Renal cortex interstitium (tissue), 11 donors: Measurements from ENCODE around the gene PCLAF. TPM values are rescaled to one million over a fixed set of nuclear protein-coding genes. Genes with fewer than 3 reads are reported as not detected.
"Not testable (repeated sequence)": the region's sequence is repeated elsewhere in the genome, so short reads cannot be mapped to it uniquely, and the experiment has no call there.

Experiments
- DNase-seq, 11 donors: peaks; one replicate each; pipeline ENCODE4 v3.0.0-alpha.2; 2013; ENCODE audit warnings: low read depth in 9 of 11, low spot score in 4 of 11; ENCODE audit errors: extremely low read depth in 1 of 11
- polyA plus RNA-seq, 3 donors: library from polyadenylated mRNA; unstranded; fragments of 120-200 nt; gene quantifications; one replicate each; pipeline ENCODE4 v1.2.1, GENCODE V29; 2013; ENCODE audit not compliant: insufficient read length in 3 of 3

The PCLAF gene
- polyA plus RNA-seq, 3 donors: 40.8 to 52.0 (median 45.9) TPM

DNA sequence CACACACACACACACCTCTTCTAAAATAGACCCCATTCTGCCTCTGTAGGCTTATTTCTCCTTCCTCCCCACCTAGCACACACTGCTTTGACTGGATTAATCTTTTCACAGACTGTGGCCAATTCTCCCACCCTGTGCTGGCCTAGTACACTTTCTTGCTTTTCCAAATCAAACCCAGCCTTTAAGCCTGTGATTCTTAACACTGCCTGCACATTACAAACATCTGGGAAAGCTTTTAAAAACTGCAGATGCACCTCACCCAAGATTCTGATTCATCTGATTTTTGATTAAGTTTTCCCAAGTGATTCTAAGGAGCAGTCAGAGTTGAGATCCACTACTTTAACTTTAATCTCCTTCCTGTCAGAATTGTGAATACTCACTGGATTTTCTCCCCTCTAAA lies 38.0 kb downstream of the PCLAF start:
- DNase-seq: no peak

DNA sequence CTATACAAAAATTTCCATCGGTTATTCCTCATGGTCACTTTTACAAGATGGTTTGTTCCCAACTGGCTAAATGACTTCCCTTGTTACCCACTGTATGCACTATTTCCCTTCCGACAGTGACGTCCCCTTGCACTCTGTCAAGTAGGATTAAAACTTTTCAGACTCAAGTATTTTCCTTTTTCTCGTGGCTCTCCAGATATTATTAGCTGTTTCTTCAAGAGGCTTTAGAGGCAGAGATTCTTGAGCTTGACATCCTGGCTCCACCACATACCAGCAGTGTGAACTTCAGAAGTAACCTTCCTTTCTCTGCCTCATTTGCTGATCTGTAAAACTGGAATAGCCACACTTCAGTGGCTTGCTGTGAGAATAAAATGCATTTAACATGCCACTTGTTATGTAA lies 39.3 kb downstream of the PCLAF start:
- no peak for DNase-seq

DNA sequence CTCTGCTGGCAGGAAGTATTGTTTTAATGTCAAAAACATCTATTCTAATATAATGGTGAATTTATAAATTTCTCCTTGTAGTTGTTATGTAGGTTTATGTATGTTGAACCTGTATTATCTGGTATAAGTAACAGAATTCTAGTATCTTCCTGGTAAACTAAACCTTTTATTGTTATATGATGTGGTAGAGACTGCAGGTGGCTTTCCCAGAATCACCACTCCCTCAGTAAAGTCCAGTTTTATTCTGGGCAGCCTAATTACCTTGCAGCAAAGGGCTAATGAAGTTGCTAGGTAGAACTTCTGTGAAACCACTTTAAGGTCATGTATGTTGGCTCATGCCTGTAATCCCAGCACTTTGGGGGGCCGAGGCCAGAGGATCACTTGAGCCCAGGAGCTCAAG lies 40.9 kb downstream of the PCLAF start:
- no peak for DNase-seq

GRCh38 chr15:64337761-64338160 lies 43.5 kb downstream of the PCLAF start:
- DNase-seq: no peak

GRCh38 chr15:64333986-64334929 lies 47.0 kb downstream of the PCLAF start:
- DNase-seq: no peak

GRCh38 chr15:64333516-64333915 lies 47.7 kb downstream of the PCLAF start:
- no peak for DNase-seq

- not testable (repeated sequence) for DNase-seq
Measured at GRCh38 chr15:64331668-64332067, 49.6 kb downstream of the PCLAF start.

- not testable (repeated sequence) for DNase-seq
Measured at GRCh38 chr15:64326975-64327374, 54.3 kb downstream of the PCLAF start.

GRCh38 chr15:64326458-64326857 lies 54.8 kb downstream of the PCLAF start:
- DNase-seq: not testable (repeated sequence)

- DNase-seq: no peak
Measured at GRCh38 chr15:64324165-64324877, 56.9 kb downstream of the PCLAF start.

- DNase-seq: no peak
Measured at GRCh38 chr15:64315216-64315615, 66.0 kb downstream of the PCLAF start.

- DNase-seq: no peak
Measured at GRCh38 chr15:64314456-64314855, 66.8 kb downstream of the PCLAF start.

Other genes starting within 250 kb of the PCLAF start
- gene SNX22, start 229.7 kb downstream of the PCLAF start, polyA plus RNA-seq: 1 to 10 TPM; 1.3 to 2.1 (median 1.6) TPM
- 100 to 1,000 TPM; 519 to 625 (median 540) TPM for gene PPIB, start 218.4 kb downstream of the PCLAF start, polyA plus RNA-seq
- gene CSNK1G1, start 25.3 kb downstream of the PCLAF start, polyA plus RNA-seq: 10 to 100 TPM; 20.0 to 23.8 (median 21.3) TPM
- gene TRIP4, start 6.4 kb upstream of the PCLAF start, polyA plus RNA-seq: 10 to 100 TPM; 36.8 to 48.0 (median 45.3) TPM
- 10 to 100 TPM; 34.6 to 37.9 (median 34.9) TPM for gene ZNF609, start 79.1 kb upstream of the PCLAF start, polyA plus RNA-seq